H9 (cell line): ENCODE results near the gene COPB2. TPM values are rescaled to one million over a fixed set of nuclear protein-coding genes. Genes with fewer than 3 reads are reported as not detected.

Experiments used
- DNase-seq: peaks from one replicate; pipeline ENCODE4 v3.0.0-alpha.2; 2017
- H2AFZ ChIP-seq: one replicate; pipeline ENCODE4 v1.6.1; 2013; ENCODE audit warnings: mild to moderate bottlenecking, low read length, control low read depth, moderate library complexity
- H2AK5ac ChIP-seq: 2 replicates; pipeline ENCODE4 v1.6.1; 2013; ENCODE audit warnings: low read length, control low read depth, mixed read lengths; ENCODE audit not compliant: insufficient read length
- H2BK120ac ChIP-seq: one replicate; pipeline ENCODE4 v1.6.1; 2013; ENCODE audit warnings: low read depth, mild to moderate bottlenecking, low read length, control low read depth, inconsistent platforms; ENCODE audit not compliant: poor library complexity, severe bottlenecking
- H2BK12ac ChIP-seq: 2 replicates; pipeline ENCODE4 v1.6.1; 2013; ENCODE audit warnings: low read length, control low read depth, mixed read lengths, low read depth; ENCODE audit not compliant: insufficient read length
- H2BK15ac ChIP-seq: 2 replicates; pipeline ENCODE4 v1.6.1; 2013; ENCODE audit warnings: low read depth, low read length, control low read depth
- H2BK20ac ChIP-seq: one replicate; pipeline ENCODE4 v1.6.1; 2013; ENCODE audit warnings: low read depth, mild to moderate bottlenecking, low read length, control low read depth, inconsistent platforms; ENCODE audit not compliant: poor library complexity, severe bottlenecking
- H2BK5ac ChIP-seq: 2 replicates; pipeline ENCODE4 v1.6.1; 2013; ENCODE audit warnings: low read length, control low read depth, mixed read lengths; ENCODE audit not compliant: insufficient read length
- H3K14ac ChIP-seq: 2 replicates; pipeline ENCODE4 v1.6.1; 2013; ENCODE audit warnings: low read length, control low read depth; ENCODE audit not compliant: insufficient read depth
- H3K18ac ChIP-seq: 2 replicates; pipeline ENCODE4 v1.6.1; 2013; ENCODE audit warnings: low read depth, mild to moderate bottlenecking, mixed read lengths, low read length, control low read depth; ENCODE audit not compliant: insufficient read length
- H3K23ac ChIP-seq: 2 replicates; pipeline ENCODE4 v1.6.1; 2013; ENCODE audit warnings: low read length, control low read depth, mixed read lengths, low read depth; ENCODE audit not compliant: insufficient read length
- H3K23me2 ChIP-seq: 2 replicates; pipeline ENCODE4 v1.6.1; 2013; ENCODE audit warnings: low read depth, mild to moderate bottlenecking, mixed read lengths, low read length, control low read depth; ENCODE audit not compliant: insufficient read length, poor library complexity, severe bottlenecking
- H3K27ac ChIP-seq: 2 replicates; pipeline ENCODE4 v1.5.1; 2013; ENCODE audit warnings: low read length, control low read depth, mixed read lengths, low read depth; ENCODE audit not compliant: insufficient read length
- H3K27me3 ChIP-seq: 2 replicates; pipeline ENCODE4 v1.6.1; 2013; ENCODE audit warnings: low read length, control low read depth, inconsistent platforms; ENCODE audit not compliant: insufficient read depth
- H3K4ac ChIP-seq: 2 replicates; pipeline ENCODE4 v1.6.1; 2013; ENCODE audit warnings: low read depth, mild to moderate bottlenecking, control low read depth, inconsistent platforms, low read length, moderate library complexity
- H3K4me1 ChIP-seq: 2 replicates; pipeline ENCODE4 v1.6.1; 2013; ENCODE audit warnings: low read length, control low read depth, inconsistent platforms; ENCODE audit not compliant: insufficient read depth
- H3K4me2 ChIP-seq: 2 replicates; pipeline ENCODE4 v1.6.1; 2013; ENCODE audit warnings: low read length, control low read depth, mixed read lengths; ENCODE audit not compliant: insufficient read length, insufficient read depth
- H3K56ac ChIP-seq: 2 replicates; pipeline ENCODE4 v1.6.1; 2013; ENCODE audit warnings: low read depth, mild to moderate bottlenecking, mixed read lengths, low read length, control low read depth; ENCODE audit not compliant: insufficient read length
- H3K79me1 ChIP-seq: 2 replicates; pipeline ENCODE4 v1.6.1; 2013; ENCODE audit warnings: low read depth, mild to moderate bottlenecking, moderate library complexity, low read length, control low read depth, inconsistent platforms; ENCODE audit not compliant: insufficient read depth, poor library complexity, severe bottlenecking
- H3K79me2 ChIP-seq: 2 replicates; pipeline ENCODE4 v1.6.1; 2013; ENCODE audit warnings: low read length, control low read depth, inconsistent platforms; ENCODE audit not compliant: insufficient read depth
- H3K9ac ChIP-seq: 2 replicates; pipeline ENCODE4 v1.6.1; 2013; ENCODE audit warnings: low read length, control low read depth, mixed read lengths; ENCODE audit not compliant: insufficient read length; ENCODE audit errors: extremely low read depth
- H3K9me3 ChIP-seq: one replicate; pipeline ENCODE4 v1.6.1; 2013; ENCODE audit warnings: low read depth, low read length, inconsistent platforms; ENCODE audit not compliant: control insufficient read depth
- H3T11ph ChIP-seq: one replicate; pipeline ENCODE4 v1.6.1; 2013; ENCODE audit warnings: mild to moderate bottlenecking, low read length, control low read depth, inconsistent platforms
- H4K20me1 ChIP-seq: one replicate; pipeline ENCODE4 v1.6.1; 2013; ENCODE audit not compliant: control insufficient read depth, insufficient read length, insufficient read depth
- H4K5ac ChIP-seq: 2 replicates; pipeline ENCODE4 v1.6.1; 2013; ENCODE audit warnings: low read depth, mild to moderate bottlenecking, mixed read lengths, low read length, control low read depth; ENCODE audit not compliant: insufficient read length
- H4K8ac ChIP-seq: replicated peaks from 2 replicates; pipeline ENCODE4 v1.6.1; 2013; ENCODE audit warnings: low read length, control low read depth, mixed read lengths, low read depth; ENCODE audit not compliant: insufficient read length
- H4K91ac ChIP-seq: 2 replicates; pipeline ENCODE4 v1.6.1; 2013; ENCODE audit warnings: low read depth, mild to moderate bottlenecking, moderate library complexity, mixed read lengths, low read length, control low read depth; ENCODE audit not compliant: insufficient read length
- H3K27ac Mint-ChIP-seq, 3 experiments: 2 replicates in 2 of 3; 3 replicates in 1 of 3; pipeline ENCODE4 v1.8.0; 2020 to 2021; ENCODE audit warnings: mixed read lengths in 3 of 3, mild to moderate bottlenecking in 1 of 3, moderate library complexity in 1 of 3
- H3K27me3 Mint-ChIP-seq: 2 replicates; pipeline ENCODE4 v1.8.0; 2021; ENCODE audit warnings: low read depth, mild to moderate bottlenecking, moderate library complexity, mixed read lengths
- H3K36me3 Mint-ChIP-seq, 3 experiments: 2 replicates in 2 of 3; 3 replicates in 1 of 3; pipeline ENCODE4 v1.8.0; 2020 to 2021; ENCODE audit warnings: low read depth in 3 of 3, mixed read lengths in 3 of 3; ENCODE audit not compliant: insufficient read depth in 1 of 3
- H3K4me1 Mint-ChIP-seq, 2 experiments: 2 replicates each; pipeline ENCODE4 v1.8.0; 2020; ENCODE audit warnings: mixed read lengths in 2 of 2
- H3K4me3 Mint-ChIP-seq, 2 experiments: 2 replicates in 1 of 2; 3 replicates in 1 of 2; pipeline ENCODE4 v1.8.0; 2020 to 2021; ENCODE audit warnings: mild to moderate bottlenecking in 2 of 2, mixed read lengths in 2 of 2, moderate library complexity in 1 of 2
- H3K9me3 Mint-ChIP-seq, 2 experiments: 2 replicates in 1 of 2; 3 replicates in 1 of 2; pipeline ENCODE4 v1.8.0; 2020; ENCODE audit warnings: mild to moderate bottlenecking in 2 of 2, mixed read lengths in 2 of 2, moderate library complexity in 1 of 2
- WGBS: extraction: QIAGEN DNeasy Blood & Tissue Kit; methylation state at CpG from one replicate; pipeline ENCODE4 v1.1.7; 2013; ENCODE audit warnings: missing lambda C conversion rate, low lambda C conversion rate, mixed read lengths; ENCODE audit not compliant: insufficient read length; ENCODE audit errors: extremely low coverage; 5-methylcytosine and 5-hydroxymethylcytosine counted together
- total RNA-seq: library from RNA; stranded (reverse); gene quantifications from 2 replicates; pipeline ENCODE4 v1.2.1, GENCODE V29; 2021
- TF ChIP-seq, protein P1 (sequence below): fragments of 200-600 bp; sonication (generic); conservative IDR thresholded peaks from 3 replicates; pipeline ENCODE4 v1.8.0; 2021; ENCODE audit warnings: antibody characterized with exemption, mild to moderate bottlenecking

The COPB2 gene
- total RNA-seq, 1 experiment from 2014 or later = 121 TPM

DNA sequence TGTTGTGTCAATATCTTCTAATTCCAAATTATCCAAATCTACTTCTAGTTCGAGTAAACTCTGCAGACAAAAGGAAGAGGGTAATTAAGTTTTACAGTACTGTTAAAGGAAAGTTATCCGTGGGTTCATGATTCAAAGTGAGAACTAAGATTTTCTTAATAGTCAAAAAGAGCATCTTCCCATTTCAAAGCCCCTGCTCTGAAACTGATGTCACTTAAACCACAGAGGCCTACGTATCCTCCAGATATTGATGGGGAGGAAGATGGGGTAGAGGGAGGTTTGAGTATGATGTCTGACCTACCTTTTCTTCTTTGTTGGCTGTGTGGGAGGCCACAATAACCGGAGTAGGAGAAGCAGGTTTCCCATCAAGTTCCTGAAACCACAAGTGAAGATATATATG, 31.5 kb downstream of the COPB2 start:
- no peak for DNase-seq
- no CpG with 5 or more reads among the region's 4 CpGs for WGBS
- H3K9ac ChIP-seq = no peak overlapping the region
- no peaks in the 10 kb centered on the region for H3K23me2 ChIP-seq
- Mint-ChIP-seq H3K27ac (no peak overlapping the region), H3K9me3 (no peaks in the 10 kb centered on the region), H3K27me3 (no peaks in the 10 kb centered on the region), H3K4me3 (no peak overlapping the region), H3K4me1 (peaks cover 0 to 4% of the 10 kb centered on the region in 2 experiments; a peak in 1 of 4 replicates), H3K36me3 (peaks cover 28 to 84% (median 82%) of the 10 kb centered on the region in 3 experiments; a peak in 6 of 7 replicates)
- H3K27ac ChIP-seq = no peak overlapping the region
- H3T11ph ChIP-seq = no peak overlapping the region
- H3K4me2 ChIP-seq = no peak overlapping the region
- no peaks in the 10 kb centered on the region for H3K27me3 ChIP-seq
- H2BK120ac ChIP-seq = no peak overlapping the region
- TF ChIP-seq, protein P1, sequence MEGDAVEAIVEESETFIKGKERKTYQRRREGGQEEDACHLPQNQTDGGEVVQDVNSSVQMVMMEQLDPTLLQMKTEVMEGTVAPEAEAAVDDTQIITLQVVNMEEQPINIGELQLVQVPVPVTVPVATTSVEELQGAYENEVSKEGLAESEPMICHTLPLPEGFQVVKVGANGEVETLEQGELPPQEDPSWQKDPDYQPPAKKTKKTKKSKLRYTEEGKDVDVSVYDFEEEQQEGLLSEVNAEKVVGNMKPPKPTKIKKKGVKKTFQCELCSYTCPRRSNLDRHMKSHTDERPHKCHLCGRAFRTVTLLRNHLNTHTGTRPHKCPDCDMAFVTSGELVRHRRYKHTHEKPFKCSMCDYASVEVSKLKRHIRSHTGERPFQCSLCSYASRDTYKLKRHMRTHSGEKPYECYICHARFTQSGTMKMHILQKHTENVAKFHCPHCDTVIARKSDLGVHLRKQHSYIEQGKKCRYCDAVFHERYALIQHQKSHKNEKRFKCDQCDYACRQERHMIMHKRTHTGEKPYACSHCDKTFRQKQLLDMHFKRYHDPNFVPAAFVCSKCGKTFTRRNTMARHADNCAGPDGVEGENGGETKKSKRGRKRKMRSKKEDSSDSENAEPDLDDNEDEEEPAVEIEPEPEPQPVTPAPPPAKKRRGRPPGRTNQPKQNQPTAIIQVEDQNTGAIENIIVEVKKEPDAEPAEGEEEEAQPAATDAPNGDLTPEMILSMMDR = no peak
- no peak overlapping the region for H2AK5ac ChIP-seq
- no peaks in the 10 kb centered on the region for H3K4me1 ChIP-seq
- no peaks in the 10 kb centered on the region for H3K79me2 ChIP-seq
- no peak overlapping the region for H3K56ac ChIP-seq
- no peak overlapping the region for H3K14ac ChIP-seq
- no peaks in the 10 kb centered on the region for H3K79me1 ChIP-seq
- H4K20me1 ChIP-seq = no peaks in the 10 kb centered on the region
- no peak overlapping the region for H2BK20ac ChIP-seq
- H3K4ac ChIP-seq = no peak overlapping the region
- H3K9me3 ChIP-seq = no peaks in the 10 kb centered on the region
- no peak overlapping the region for H2AFZ ChIP-seq
- no peak overlapping the region for H2BK12ac ChIP-seq
- no peak overlapping the region for H3K23ac ChIP-seq
- no peak overlapping the region for H2BK5ac ChIP-seq
- no peak overlapping the region for H4K8ac ChIP-seq
- H4K5ac ChIP-seq = no peak overlapping the region
- no peak overlapping the region for H4K91ac ChIP-seq
- no peak overlapping the region for H3K18ac ChIP-seq
- H2BK15ac ChIP-seq = no peak overlapping the region
